Lung (tissue), 12 donors: ENCODE data around the gene FOXM1. TPM values are rescaled to one million over a fixed set of nuclear protein-coding genes. Genes with fewer than 3 reads are reported as not detected.

Source experiments
- ATAC-seq: fragments of 200-7000 bp; cut with Tn5 transposase; one replicate; pipeline ENCODE4 v1.9.1; 2020; ENCODE audit warnings: moderate number of reproducible peaks; ENCODE audit not compliant: insufficient read depth, low FRiP score
- DNase-seq, 3 donors: peaks; one replicate each; pipeline ENCODE4 v3.0.0-alpha.2; 2013 to 2017
- H3K27ac ChIP-seq, 2 donors: one replicate each; pipeline ENCODE4 v1.5.1; 2013; ENCODE audit warnings: mild to moderate bottlenecking in 2 of 2, moderate library complexity in 2 of 2, control low read depth in 1 of 2, inconsistent platforms in 1 of 2, low read depth in 1 of 2, low read length in 1 of 2
- H3K27me3 ChIP-seq, 3 donors: one replicate each; pipeline ENCODE4 v1.5.1; 2013; ENCODE audit warnings: low read length in 2 of 3; ENCODE audit not compliant: control insufficient read depth in 3 of 3, insufficient read depth in 3 of 3
- H3K36me3 ChIP-seq, 4 donors: one replicate each; pipeline ENCODE4 v1.5.1; 2013; ENCODE audit warnings: low read length in 4 of 4, mild to moderate bottlenecking in 1 of 4, moderate library complexity in 1 of 4; ENCODE audit not compliant: control insufficient read depth in 4 of 4, insufficient read depth in 4 of 4
- H3K4me1 ChIP-seq, 5 donors: one replicate each; pipeline ENCODE4 v1.5.1; 2013; ENCODE audit warnings: low read length in 5 of 5, mild to moderate bottlenecking in 2 of 5, moderate library complexity in 1 of 5; ENCODE audit not compliant: control insufficient read depth in 5 of 5, insufficient read depth in 5 of 5
- H3K4me3 ChIP-seq: one replicate; pipeline ENCODE4 v1.5.1; 2013; ENCODE audit warnings: mild to moderate bottlenecking, control low read depth, moderate library complexity
- H3K9ac ChIP-seq, 2 donors: one replicate each; pipeline ENCODE4 v1.5.1; 2013; ENCODE audit warnings: low read length in 2 of 2, control low read depth in 1 of 2; ENCODE audit not compliant: insufficient read depth in 1 of 2
- H3K9me3 ChIP-seq, 4 donors: one replicate each; pipeline ENCODE4 v1.5.1; 2013; ENCODE audit warnings: low read length in 3 of 4, mild to moderate bottlenecking in 1 of 4, moderate library complexity in 1 of 4; ENCODE audit not compliant: control insufficient read depth in 4 of 4, insufficient read depth in 3 of 4
- WGBS, 2 donors: extraction: QIAGEN DNeasy Blood & Tissue Kit; methylation state at CpG; one replicate each; pipeline ENCODE4 v1.1.7; 2013; 5-methylcytosine and 5-hydroxymethylcytosine counted together
- polyA plus RNA-seq, 2 donors: library from polyadenylated mRNA; stranded (reverse); fragments of 200-250 nt; gene quantifications; one replicate each; pipeline ENCODE4 v1.2.1, GENCODE V29; 2013
- total RNA-seq, 2 donors: library from RNA; depleted of rRNA in 1 of 2; stranded (reverse); fragments of >200 nt in 1 of 2; gene quantifications; one replicate each; pipeline ENCODE4 v1.2.1, GENCODE V29; 2014 to 2021
- TF ChIP-seq, protein P1 (sequence below): IDR thresholded peaks from 2 replicates; pipeline ENCODE4 v1.5.1; 2012; ENCODE audit warnings: mild to moderate bottlenecking; ENCODE audit errors: control extremely low read depth, extremely low read depth
- donor health status: control.
- donor health status: control.
- donor health status: Bipolar disorder and iron deficiency.
- donor health status: healthy.
- donor health status: DM: yes; HTN: yes; CAD: no.

FOXM1 gene
- total and polyA plus RNA-seq, 4 donors, result 1.6 to 4.0 (median 3.2) TPM

DNA sequence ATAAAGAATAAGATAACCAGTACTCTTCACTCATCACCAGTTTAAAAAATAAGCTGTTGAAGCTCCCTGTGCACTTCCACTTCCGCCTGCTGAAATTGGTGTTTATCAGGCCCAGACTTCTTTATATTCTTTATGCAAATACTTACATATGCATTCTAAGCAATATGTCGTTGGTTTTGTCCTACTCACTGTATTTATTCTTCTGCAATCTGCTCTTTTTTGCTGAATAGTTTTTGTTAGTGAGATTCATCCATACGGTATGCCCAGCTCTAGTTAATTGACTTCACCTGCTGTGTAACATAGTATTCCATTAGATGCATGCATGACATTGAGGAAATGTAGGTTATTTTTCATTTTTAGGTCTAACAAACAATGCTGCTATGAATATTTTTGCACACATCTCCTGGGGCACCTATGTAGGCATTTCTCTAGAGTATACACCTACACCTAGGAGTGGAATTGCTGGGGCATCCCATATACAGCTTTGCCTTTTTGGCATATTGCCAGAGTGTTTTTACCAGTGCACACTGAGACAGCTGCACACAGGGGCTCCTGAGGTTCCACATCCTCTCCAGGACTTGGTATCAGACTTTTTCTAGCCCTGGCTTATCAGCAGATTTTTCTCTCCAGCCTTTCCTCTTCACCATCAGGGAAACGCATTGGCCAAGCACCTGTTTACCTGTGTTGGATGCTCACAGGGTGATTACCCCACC lies 41.1 kb downstream of the FOXM1 start:
- H3K9me3 ChIP-seq, result no peaks in the 10 kb centered on the region
- H3K4me1 ChIP-seq, result peaks cover 0 to 20% (median 8%) of the 10 kb centered on the region in 5 donors
- no peak for DNase-seq
- H3K27ac ChIP-seq, result no peak overlapping the region
- no peak overlapping the region for H3K4me3 ChIP-seq
- H3K9ac ChIP-seq, result no peak overlapping the region
- TF ChIP-seq, protein P1, sequence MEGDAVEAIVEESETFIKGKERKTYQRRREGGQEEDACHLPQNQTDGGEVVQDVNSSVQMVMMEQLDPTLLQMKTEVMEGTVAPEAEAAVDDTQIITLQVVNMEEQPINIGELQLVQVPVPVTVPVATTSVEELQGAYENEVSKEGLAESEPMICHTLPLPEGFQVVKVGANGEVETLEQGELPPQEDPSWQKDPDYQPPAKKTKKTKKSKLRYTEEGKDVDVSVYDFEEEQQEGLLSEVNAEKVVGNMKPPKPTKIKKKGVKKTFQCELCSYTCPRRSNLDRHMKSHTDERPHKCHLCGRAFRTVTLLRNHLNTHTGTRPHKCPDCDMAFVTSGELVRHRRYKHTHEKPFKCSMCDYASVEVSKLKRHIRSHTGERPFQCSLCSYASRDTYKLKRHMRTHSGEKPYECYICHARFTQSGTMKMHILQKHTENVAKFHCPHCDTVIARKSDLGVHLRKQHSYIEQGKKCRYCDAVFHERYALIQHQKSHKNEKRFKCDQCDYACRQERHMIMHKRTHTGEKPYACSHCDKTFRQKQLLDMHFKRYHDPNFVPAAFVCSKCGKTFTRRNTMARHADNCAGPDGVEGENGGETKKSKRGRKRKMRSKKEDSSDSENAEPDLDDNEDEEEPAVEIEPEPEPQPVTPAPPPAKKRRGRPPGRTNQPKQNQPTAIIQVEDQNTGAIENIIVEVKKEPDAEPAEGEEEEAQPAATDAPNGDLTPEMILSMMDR, result no peak
- H3K27me3 ChIP-seq, result no peaks in the 10 kb centered on the region
- no peak for ATAC-seq
- H3K36me3 ChIP-seq, result peaks cover 0 to 6% (median 2%) of the 10 kb centered on the region in 4 donors
- WGBS, 2 donors, result 68 to 70% methylated on average over 4 of the region's 4 CpGs

DNA sequence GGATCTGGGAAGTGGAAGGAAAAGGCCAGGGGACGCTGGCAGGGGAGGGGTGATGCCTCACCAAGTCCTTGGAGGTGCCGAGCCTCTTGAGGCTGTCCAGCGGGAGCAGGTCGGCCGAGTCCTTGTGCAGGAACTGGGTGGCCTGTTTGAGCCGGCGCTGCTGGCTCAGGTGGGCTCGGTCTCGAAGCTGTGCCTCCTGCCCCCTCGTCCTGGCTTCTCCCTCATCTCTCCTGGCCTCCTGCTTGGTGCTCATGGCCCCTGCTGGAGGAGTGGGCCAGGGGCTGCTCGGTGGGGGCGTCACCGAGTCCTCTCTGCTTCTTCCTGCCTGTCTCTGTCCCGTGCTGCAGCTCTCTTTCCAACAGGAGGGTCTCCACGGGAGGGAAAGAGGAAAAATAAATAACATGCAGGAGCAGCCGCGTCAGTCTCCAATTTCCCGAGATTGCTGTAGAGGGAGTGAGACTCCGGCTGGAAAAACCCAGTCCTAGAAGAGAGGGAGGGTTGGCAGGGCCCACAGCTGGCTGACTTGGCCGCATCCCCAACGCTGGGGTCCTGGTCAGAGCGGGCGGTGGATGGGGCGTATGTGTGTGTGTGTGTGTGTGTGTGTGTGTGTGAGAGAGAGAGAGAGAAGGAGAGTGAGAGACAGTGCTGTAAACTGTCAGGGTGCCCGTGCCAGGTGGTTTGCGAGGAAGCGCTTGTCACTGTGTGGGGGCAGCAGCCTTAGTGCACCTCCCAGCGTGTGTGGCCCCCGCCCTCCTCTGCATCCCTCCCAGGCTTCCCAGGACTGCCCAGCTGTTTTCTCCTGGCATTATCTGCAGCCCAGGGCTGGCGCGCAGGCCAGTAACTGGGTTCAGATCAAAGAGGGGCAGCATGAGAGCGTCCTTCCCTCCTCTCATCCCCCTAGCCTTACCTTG lies 42.1 kb downstream of the FOXM1 start, which contains the start of gene NRIP2:
Gene NRIP2 (minus strand): TSS at position 455 of the 911 bp plus-strand sequence. CDS start 52 bp downstream, at position 403.
- Histone ChIP-seq H3K9me3 (no peaks in the 10 kb centered on the region), H3K27me3 (no peaks in the 10 kb centered on the region), H3K9ac (peak within 1 kb of the TSS in 1 of 2 donors; percentile 1), H3K36me3 (peaks cover 0 to 9% (median 2%) of the 10 kb centered on the region in 4 donors), H3K27ac (no peak within 1 kb of the TSS), H3K4me1 (peaks cover 0 to 20% (median 8%) of the 10 kb centered on the region in 5 donors), H3K4me3 (no peak within 1 kb of the TSS)
- TF ChIP-seq, protein P1, result no peak
- WGBS, 2 donors, result 17 to 31% methylated on average over 32 of the region's 32 CpGs
- no peak for ATAC-seq
- peak; percentile 95 to 97 (median 96) for DNase-seq

- WGBS, 2 donors, result 83 to 95% methylated on average over 9 of the region's 9 CpGs
- no peak for ATAC-seq
- H3K27ac ChIP-seq, result no peak overlapping the region
These were observed 43.2 kb downstream of the FOXM1 start for GRCh38 chr12:2833810-2834209.

More at GRCh38 chr12:2833810-2834209, 43.2 kb downstream of the FOXM1 start:
- Histone ChIP-seq H3K27me3 (no peaks in the 10 kb centered on the region), H3K36me3 (peaks cover 0 to 8% (median 7%) of the 10 kb centered on the region in 4 donors), H3K4me1 (peaks cover 0 to 20% (median 8%) of the 10 kb centered on the region in 5 donors), H3K9ac (no peak overlapping the region), H3K9me3 (no peaks in the 10 kb centered on the region), H3K4me3 (no peak overlapping the region)
- TF ChIP-seq, protein P1, result no peak
- DNase-seq, result peak in 1 of 3 donors; percentile 15
